HEK293 (cell line): Measurements from ENCODE around the gene EXOC7.
A peak's percentile ranks its signal among the peaks of the same experiment; 100 is the strongest.

Experiments used
- BCL11B ChIP-seq: fragments of 450-650 bp; formaldehyde crosslinking; IDR thresholded peaks from 2 replicates; pipeline ENCODE4 v1.5.1; 2016; ENCODE audit warnings: low read depth, missing biosample characterization, missing genetic modification characterization
- HOXA7 ChIP-seq: sonication (generic); formaldehyde crosslinking; IDR thresholded peaks from 2 replicates; pipeline ENCODE4 v1.8.1; 2022; ENCODE audit warnings: missing genetic modification reagents, borderline replicate concordance
- OSR2 ChIP-seq: fragments of 450-650 bp; formaldehyde crosslinking; IDR thresholded peaks from 2 replicates; pipeline ENCODE4 v1.5.1; 2016; ENCODE audit warnings: missing biosample characterization, missing genetic modification characterization
- RBAK ChIP-seq: fragments of 450-650 bp; formaldehyde crosslinking; IDR thresholded peaks from 2 replicates; pipeline ENCODE4 v1.5.1; 2016; ENCODE audit warnings: missing biosample characterization, missing genetic modification characterization
- REPIN1 ChIP-seq: fragments of 450-650 bp; formaldehyde crosslinking; IDR thresholded peaks from 2 replicates; pipeline ENCODE4 v1.5.1; 2017; ENCODE audit warnings: missing biosample characterization, missing genetic modification characterization, low read depth
- YY1 ChIP-seq: fragments of 450-650 bp; formaldehyde crosslinking; IDR thresholded peaks from 2 replicates; pipeline ENCODE4 v1.5.1; 2018; ENCODE audit warnings: missing biosample characterization, missing genetic modification characterization
- ZBTB7A ChIP-seq: fragments of 450-650 bp; formaldehyde crosslinking; IDR thresholded peaks from 2 replicates; pipeline ENCODE4 v1.5.1; 2016; ENCODE audit warnings: low read depth, missing biosample characterization, missing genetic modification characterization
- ZFP3 ChIP-seq: fragments of 450-650 bp; formaldehyde crosslinking; IDR thresholded peaks from 2 replicates; pipeline ENCODE4 v1.5.1; 2016; ENCODE audit warnings: low read depth, missing biosample characterization, missing genetic modification characterization
- ZFP69B ChIP-seq: fragments of 450-650 bp; formaldehyde crosslinking; IDR thresholded peaks from 2 replicates; pipeline ENCODE4 v1.5.1; 2016; ENCODE audit warnings: missing biosample characterization, missing genetic modification characterization
- ZNF114 ChIP-seq: fragments of 450-650 bp; formaldehyde crosslinking; IDR thresholded peaks from 2 replicates; pipeline ENCODE4 v1.5.0; 2017; ENCODE audit warnings: missing biosample characterization, missing genetic modification characterization
- ZNF121 ChIP-seq: fragments of 450-650 bp; formaldehyde crosslinking; IDR thresholded peaks from 2 replicates; pipeline ENCODE4 v1.5.1; 2016; ENCODE audit warnings: missing biosample characterization, missing genetic modification characterization
- ZNF140 ChIP-seq: fragments of 450-650 bp; formaldehyde crosslinking; IDR thresholded peaks from 2 replicates; pipeline ENCODE4 v1.5.1; 2016; ENCODE audit warnings: missing biosample characterization, missing genetic modification characterization
- ZNF157 ChIP-seq: fragments of 450-650 bp; formaldehyde crosslinking; IDR thresholded peaks from 2 replicates; pipeline ENCODE4 v1.5.1; 2016; ENCODE audit warnings: missing biosample characterization, missing genetic modification characterization
- ZNF174 ChIP-seq: fragments of 450-650 bp; formaldehyde crosslinking; IDR thresholded peaks from 2 replicates; pipeline ENCODE4 v1.5.0; 2017; ENCODE audit warnings: missing biosample characterization, mild to moderate bottlenecking, missing genetic modification characterization
- ZNF211 ChIP-seq: fragments of 450-650 bp; formaldehyde crosslinking; IDR thresholded peaks from 2 replicates; pipeline ENCODE4 v1.5.1; 2016; ENCODE audit warnings: low read depth, missing biosample characterization, missing genetic modification characterization
- ZNF223 ChIP-seq: fragments of 450-650 bp; formaldehyde crosslinking; IDR thresholded peaks from 2 replicates; pipeline ENCODE4 v1.5.1; 2016; ENCODE audit warnings: missing biosample characterization, missing genetic modification characterization
- ZNF311 ChIP-seq: fragments of 450-650 bp; formaldehyde crosslinking; IDR thresholded peaks from 2 replicates; pipeline ENCODE4 v1.5.1; 2017; ENCODE audit warnings: missing biosample characterization, missing genetic modification characterization, borderline replicate concordance
- ZNF350 ChIP-seq: fragments of 450-650 bp; formaldehyde crosslinking; IDR thresholded peaks from 2 replicates; pipeline ENCODE4 v1.5.0; 2017; ENCODE audit warnings: missing biosample characterization, mild to moderate bottlenecking, missing genetic modification characterization
- ZNF473 ChIP-seq: fragments of 450-650 bp; formaldehyde crosslinking; IDR thresholded peaks from 2 replicates; pipeline ENCODE4 v1.5.1; 2017; ENCODE audit warnings: missing biosample characterization, missing genetic modification characterization
- ZNF488 ChIP-seq: fragments of 450-650 bp; formaldehyde crosslinking; IDR thresholded peaks from 2 replicates; pipeline ENCODE4 v1.5.1; 2016; ENCODE audit warnings: missing biosample characterization, missing genetic modification characterization
- ZNF580 ChIP-seq: fragments of 450-650 bp; formaldehyde crosslinking; IDR thresholded peaks from 2 replicates; pipeline ENCODE4 v1.5.1; 2016; ENCODE audit warnings: missing biosample characterization, missing genetic modification characterization
- ZNF621 ChIP-seq: fragments of 450-650 bp; formaldehyde crosslinking; IDR thresholded peaks from 2 replicates; pipeline ENCODE4 v1.5.1; 2017; ENCODE audit warnings: missing biosample characterization, missing genetic modification characterization
- ZNF623 ChIP-seq: fragments of 450-650 bp; formaldehyde crosslinking; IDR thresholded peaks from 2 replicates; pipeline ENCODE4 v1.5.1; 2016; ENCODE audit warnings: missing biosample characterization, missing genetic modification characterization
- ZNF624 ChIP-seq: fragments of 450-650 bp; formaldehyde crosslinking; IDR thresholded peaks from 2 replicates; pipeline ENCODE4 v1.5.1; 2017; ENCODE audit warnings: missing biosample characterization, missing genetic modification characterization
- ZNF658 ChIP-seq: fragments of 450-650 bp; formaldehyde crosslinking; IDR thresholded peaks from 2 replicates; pipeline ENCODE4; 2016; ENCODE audit warnings: missing biosample characterization, missing genetic modification characterization
- ZNF677 ChIP-seq: fragments of 450-650 bp; IDR thresholded peaks from 2 replicates; pipeline ENCODE4 v1.5.0; 2018; ENCODE audit warnings: missing biosample characterization, mild to moderate bottlenecking, missing genetic modification characterization, moderate library complexity
- ZNF776 ChIP-seq: fragments of 450-650 bp; formaldehyde crosslinking; IDR thresholded peaks from 2 replicates; pipeline ENCODE4 v1.5.0; 2017; ENCODE audit warnings: missing biosample characterization, missing genetic modification characterization, borderline replicate concordance
- ZNF837 ChIP-seq: fragments of 450-650 bp; formaldehyde crosslinking; IDR thresholded peaks from 2 replicates; pipeline ENCODE4 v1.5.1; 2016; ENCODE audit warnings: missing biosample characterization, missing genetic modification characterization
- ZSCAN4 ChIP-seq: fragments of 450-650 bp; formaldehyde crosslinking; IDR thresholded peaks from 2 replicates; pipeline ENCODE4 v1.5.1; 2017; ENCODE audit warnings: missing biosample characterization, missing genetic modification characterization
- TF ChIP-seq, protein P1 (sequence below): fragments of 450-650 bp; IDR thresholded peaks from 2 replicates; pipeline ENCODE4 v1.5.1; 2018; ENCODE audit warnings: missing biosample characterization, mild to moderate bottlenecking, missing genetic modification characterization
- TF ChIP-seq, protein P2 (sequence below): fragments of 450-650 bp; formaldehyde crosslinking; IDR thresholded peaks from 2 replicates; pipeline ENCODE4 v1.5.1; 2016; ENCODE audit warnings: missing biosample characterization, missing genetic modification characterization
- TF ChIP-seq, protein P3 (sequence below): fragments of 450-650 bp; formaldehyde crosslinking; IDR thresholded peaks from 2 replicates; pipeline ENCODE4; 2016; ENCODE audit warnings: missing biosample characterization, missing genetic modification characterization
- TF ChIP-seq, protein P4 (sequence below): fragments of 450-650 bp; formaldehyde crosslinking; IDR thresholded peaks from 2 replicates; pipeline ENCODE4 v1.5.1; 2017; ENCODE audit warnings: missing biosample characterization, missing genetic modification characterization

The EXOC7 gene

DNA sequence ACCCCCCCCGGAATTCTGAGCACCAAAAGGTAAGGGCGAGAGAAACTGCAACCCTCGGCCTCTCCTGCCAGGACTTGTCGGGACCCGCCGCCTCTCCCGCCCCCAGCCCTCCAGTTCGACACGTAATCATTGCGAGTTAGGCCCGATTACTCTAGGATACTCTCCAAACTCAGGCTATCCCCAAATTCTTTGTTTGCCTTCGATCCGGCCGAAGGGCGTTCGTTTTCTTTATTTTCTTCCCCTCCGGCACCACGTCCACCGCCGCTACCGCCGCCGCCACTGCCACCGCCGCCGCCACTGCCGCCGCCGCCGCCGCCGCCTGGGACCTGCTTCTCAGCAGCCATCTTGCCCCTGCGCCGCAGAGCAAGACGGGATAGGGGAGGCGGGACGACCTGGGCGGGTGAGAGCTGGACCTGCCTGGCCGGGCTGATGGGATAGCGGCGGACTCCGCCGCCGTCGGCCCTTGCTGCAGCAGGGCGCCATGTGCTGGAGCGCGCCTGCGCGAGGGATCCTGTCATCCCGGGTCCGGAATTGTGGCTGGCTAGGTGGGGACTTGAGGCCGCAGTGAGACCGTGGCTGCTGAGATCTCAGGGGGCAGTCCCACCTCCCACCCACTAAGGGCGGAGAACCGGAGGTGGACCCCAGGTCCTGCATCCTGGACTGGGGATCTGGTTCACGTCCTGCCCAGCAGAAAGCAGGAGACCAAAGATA is 31.3 kb downstream of the EXOC7 start, which contains the start of gene SRP68 (continued):
- TF ChIP-seq ZNF623 (tag by site-specific recombination) (no peak), REPIN1 (no peak), ZNF211 (tag by site-specific recombination) (no peak), ZNF473 (tag by site-specific recombination) (no peak), ZNF837 (tag by site-specific recombination) (no peak), ZNF311 (tag by site-specific recombination) (no peak), ZNF350 (tag by site-specific recombination) (no peak), ZFP69B (tag by site-specific recombination) (peak; percentile 36; the same call in 1 of the 2 replicates), ZNF776 (tag by site-specific recombination) (no peak), ZNF157 (no peak), ZNF223 (tag by site-specific recombination) (no peak), ZNF121 (tag by site-specific recombination) (no peak), ZNF624 (tag by site-specific recombination) (no peak), ZBTB7A (tag by site-specific recombination) (no peak), ZNF114 (tag by site-specific recombination) (no peak), BCL11B (tag by site-specific recombination) (no peak), YY1 (tag by site-specific recombination) (peak; percentile 95), OSR2 (tag by site-specific recombination) (no peak), ZNF677 (no peak), RBAK (tag by site-specific recombination) (no peak), ZSCAN4 (no peak), ZNF140 (tag by site-specific recombination) (no peak), ZNF174 (tag by site-specific recombination) (no peak), ZNF580 (tag by site-specific recombination) (no peak), ZNF488 (tag by site-specific recombination) (no peak), HOXA7 (CRISPR knock-in tag) (no peak), ZNF658 (tag by site-specific recombination) (no peak), ZNF621 (tag by site-specific recombination) (no peak), ZFP3 (tag by site-specific recombination) (no peak)
- TF ChIP-seq, protein P1, sequence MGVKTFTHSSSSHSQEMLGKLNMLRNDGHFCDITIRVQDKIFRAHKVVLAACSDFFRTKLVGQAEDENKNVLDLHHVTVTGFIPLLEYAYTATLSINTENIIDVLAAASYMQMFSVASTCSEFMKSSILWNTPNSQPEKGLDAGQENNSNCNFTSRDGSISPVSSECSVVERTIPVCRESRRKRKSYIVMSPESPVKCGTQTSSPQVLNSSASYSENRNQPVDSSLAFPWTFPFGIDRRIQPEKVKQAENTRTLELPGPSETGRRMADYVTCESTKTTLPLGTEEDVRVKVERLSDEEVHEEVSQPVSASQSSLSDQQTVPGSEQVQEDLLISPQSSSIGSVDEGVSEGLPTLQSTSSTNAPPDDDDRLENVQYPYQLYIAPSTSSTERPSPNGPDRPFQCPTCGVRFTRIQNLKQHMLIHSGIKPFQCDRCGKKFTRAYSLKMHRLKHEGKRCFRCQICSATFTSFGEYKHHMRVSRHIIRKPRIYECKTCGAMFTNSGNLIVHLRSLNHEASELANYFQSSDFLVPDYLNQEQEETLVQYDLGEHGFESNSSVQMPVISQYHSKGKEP: no peak
- TF ChIP-seq, protein P2, sequence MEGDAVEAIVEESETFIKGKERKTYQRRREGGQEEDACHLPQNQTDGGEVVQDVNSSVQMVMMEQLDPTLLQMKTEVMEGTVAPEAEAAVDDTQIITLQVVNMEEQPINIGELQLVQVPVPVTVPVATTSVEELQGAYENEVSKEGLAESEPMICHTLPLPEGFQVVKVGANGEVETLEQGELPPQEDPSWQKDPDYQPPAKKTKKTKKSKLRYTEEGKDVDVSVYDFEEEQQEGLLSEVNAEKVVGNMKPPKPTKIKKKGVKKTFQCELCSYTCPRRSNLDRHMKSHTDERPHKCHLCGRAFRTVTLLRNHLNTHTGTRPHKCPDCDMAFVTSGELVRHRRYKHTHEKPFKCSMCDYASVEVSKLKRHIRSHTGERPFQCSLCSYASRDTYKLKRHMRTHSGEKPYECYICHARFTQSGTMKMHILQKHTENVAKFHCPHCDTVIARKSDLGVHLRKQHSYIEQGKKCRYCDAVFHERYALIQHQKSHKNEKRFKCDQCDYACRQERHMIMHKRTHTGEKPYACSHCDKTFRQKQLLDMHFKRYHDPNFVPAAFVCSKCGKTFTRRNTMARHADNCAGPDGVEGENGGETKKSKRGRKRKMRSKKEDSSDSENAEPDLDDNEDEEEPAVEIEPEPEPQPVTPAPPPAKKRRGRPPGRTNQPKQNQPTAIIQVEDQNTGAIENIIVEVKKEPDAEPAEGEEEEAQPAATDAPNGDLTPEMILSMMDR (tag by site-specific recombination): no peak
- TF ChIP-seq, protein P3, sequence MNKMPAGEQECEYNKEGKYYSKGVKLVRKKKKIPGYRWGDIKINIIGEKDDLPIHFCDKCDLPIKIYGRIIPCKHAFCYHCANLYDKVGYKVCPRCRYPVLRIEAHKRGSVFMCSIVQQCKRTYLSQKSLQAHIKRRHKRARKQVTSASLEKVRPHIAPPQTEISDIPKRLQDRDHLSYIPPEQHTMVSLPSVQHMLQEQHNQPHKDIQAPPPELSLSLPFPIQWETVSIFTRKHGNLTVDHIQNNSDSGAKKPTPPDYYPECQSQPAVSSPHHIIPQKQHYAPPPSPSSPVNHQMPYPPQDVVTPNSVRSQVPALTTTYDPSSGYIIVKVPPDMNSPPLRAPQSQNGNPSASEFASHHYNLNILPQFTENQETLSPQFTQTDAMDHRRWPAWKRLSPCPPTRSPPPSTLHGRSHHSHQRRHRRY (tag by site-specific recombination): no peak
- TF ChIP-seq, protein P4, sequence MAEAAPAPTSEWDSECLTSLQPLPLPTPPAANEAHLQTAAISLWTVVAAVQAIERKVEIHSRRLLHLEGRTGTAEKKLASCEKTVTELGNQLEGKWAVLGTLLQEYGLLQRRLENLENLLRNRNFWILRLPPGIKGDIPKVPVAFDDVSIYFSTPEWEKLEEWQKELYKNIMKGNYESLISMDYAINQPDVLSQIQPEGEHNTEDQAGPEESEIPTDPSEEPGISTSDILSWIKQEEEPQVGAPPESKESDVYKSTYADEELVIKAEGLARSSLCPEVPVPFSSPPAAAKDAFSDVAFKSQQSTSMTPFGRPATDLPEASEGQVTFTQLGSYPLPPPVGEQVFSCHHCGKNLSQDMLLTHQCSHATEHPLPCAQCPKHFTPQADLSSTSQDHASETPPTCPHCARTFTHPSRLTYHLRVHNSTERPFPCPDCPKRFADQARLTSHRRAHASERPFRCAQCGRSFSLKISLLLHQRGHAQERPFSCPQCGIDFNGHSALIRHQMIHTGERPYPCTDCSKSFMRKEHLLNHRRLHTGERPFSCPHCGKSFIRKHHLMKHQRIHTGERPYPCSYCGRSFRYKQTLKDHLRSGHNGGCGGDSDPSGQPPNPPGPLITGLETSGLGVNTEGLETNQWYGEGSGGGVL (tag by site-specific recombination): peak; percentile 70; the same call in 1 of the 2 replicates
